Ovary (tissue), 3 donors: Measurements from ENCODE around the gene ELP4.

ENCODE experiments used
- EP300 ChIP-seq: sonication (generic); formaldehyde crosslinking; IDR thresholded peaks from one replicate; pipeline ENCODE4 v1.6.1; 2017; ENCODE audit warnings: antibody characterized with exemption
- POLR2A ChIP-seq: fragments of 450-650 bp; IDR thresholded peaks from one replicate; pipeline ENCODE4 v1.6.1; 2017; ENCODE audit warnings: antibody characterized with exemption, mild to moderate bottlenecking, moderate library complexity
- TF ChIP-seq, protein P1 (sequence below), 3 donors: fragments of 450-650 bp in 2 of 3; fragments of 200-600 bp in 1 of 3; IDR thresholded peaks; one replicate each; pipeline versions ENCODE4 v1.5.1 to v1.8.0; 2016 to 2022; ENCODE audit warnings: antibody characterized with exemption in 3 of 3, mild to moderate bottlenecking in 1 of 3
- donor health status: DM: no; HTN: no; CAD: no.

DNA sequence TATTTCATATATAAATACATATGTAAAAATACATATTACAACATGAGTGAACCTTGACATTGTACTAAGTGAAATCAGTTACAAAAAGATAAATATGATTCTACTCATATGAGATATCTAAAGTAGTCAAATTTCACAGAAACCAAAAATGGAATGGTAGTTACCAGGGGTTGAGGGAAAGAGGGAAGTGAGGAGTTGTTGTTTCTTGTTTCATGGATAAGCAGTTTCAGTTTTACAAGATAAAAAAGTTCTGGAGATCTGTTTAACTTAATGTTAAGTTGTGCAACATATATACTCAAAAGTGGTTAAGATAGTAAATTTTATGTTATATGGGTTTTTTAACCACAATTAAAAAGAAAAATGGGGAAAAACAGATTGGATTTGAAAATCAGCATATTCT is 107.7 kb downstream of the ELP4 start:
- TF ChIP-seq, protein P1, sequence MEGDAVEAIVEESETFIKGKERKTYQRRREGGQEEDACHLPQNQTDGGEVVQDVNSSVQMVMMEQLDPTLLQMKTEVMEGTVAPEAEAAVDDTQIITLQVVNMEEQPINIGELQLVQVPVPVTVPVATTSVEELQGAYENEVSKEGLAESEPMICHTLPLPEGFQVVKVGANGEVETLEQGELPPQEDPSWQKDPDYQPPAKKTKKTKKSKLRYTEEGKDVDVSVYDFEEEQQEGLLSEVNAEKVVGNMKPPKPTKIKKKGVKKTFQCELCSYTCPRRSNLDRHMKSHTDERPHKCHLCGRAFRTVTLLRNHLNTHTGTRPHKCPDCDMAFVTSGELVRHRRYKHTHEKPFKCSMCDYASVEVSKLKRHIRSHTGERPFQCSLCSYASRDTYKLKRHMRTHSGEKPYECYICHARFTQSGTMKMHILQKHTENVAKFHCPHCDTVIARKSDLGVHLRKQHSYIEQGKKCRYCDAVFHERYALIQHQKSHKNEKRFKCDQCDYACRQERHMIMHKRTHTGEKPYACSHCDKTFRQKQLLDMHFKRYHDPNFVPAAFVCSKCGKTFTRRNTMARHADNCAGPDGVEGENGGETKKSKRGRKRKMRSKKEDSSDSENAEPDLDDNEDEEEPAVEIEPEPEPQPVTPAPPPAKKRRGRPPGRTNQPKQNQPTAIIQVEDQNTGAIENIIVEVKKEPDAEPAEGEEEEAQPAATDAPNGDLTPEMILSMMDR (IDR thresholded peaks at IDR 0.05) = no peak
- TF ChIP-seq POLR2A = no peak
- TF ChIP-seq EP300 = no peak
